GM23338 (cell line): Measurements from ENCODE around the gene IL1RL2. TPM values are rescaled to one million over a fixed set of nuclear protein-coding genes. Genes with fewer than 3 reads are reported as not detected.

Experiments
- ATAC-seq: fragments of 200-7000 bp; cut with Tn5 transposase; 3 replicates; pipeline ENCODE4 v1.9.1; 2020
- DNase-seq: peaks from one replicate; pipeline ENCODE4 v3.0.0-alpha.2; 2015; ENCODE audit warnings: low spot score
- H2AFZ ChIP-seq: fragments of 200-600 bp; sonication (generic); 2 replicates; pipeline ENCODE4 v1.8.0; 2016; ENCODE audit warnings: antibody characterized with exemption, mild to moderate bottlenecking, moderate library complexity
- H3F3A ChIP-seq: fragments of 200-600 bp; sonication (generic); replicated peaks from 2 replicates; pipeline ENCODE4 v1.8.0; 2017; ENCODE audit warnings: antibody characterized with exemption, mixed run types, low read depth
- H3K27ac ChIP-seq: fragments of 200-600 bp; sonication (generic); 2 replicates; pipeline ENCODE4 v1.6.1; 2016; ENCODE audit warnings: low read depth
- H3K27me3 ChIP-seq: fragments of 200-600 bp; sonication (generic); 2 replicates; pipeline ENCODE4 v1.8.0; 2016; ENCODE audit warnings: mild to moderate bottlenecking, mixed run types, moderate library complexity; ENCODE audit not compliant: insufficient read depth
- H3K36me3 ChIP-seq: fragments of 200-600 bp; sonication (generic); 2 replicates; pipeline ENCODE4 v1.8.0; 2016; ENCODE audit warnings: mild to moderate bottlenecking; ENCODE audit not compliant: insufficient read depth
- H3K4me1 ChIP-seq: fragments of 200-600 bp; sonication (generic); 2 replicates; pipeline ENCODE4 v1.8.0; 2016; ENCODE audit warnings: mild to moderate bottlenecking, moderate library complexity; ENCODE audit not compliant: insufficient read depth
- H3K4me2 ChIP-seq: fragments of 200-600 bp; sonication (generic); 2 replicates; pipeline ENCODE4 v1.7.1; 2017; ENCODE audit warnings: mixed run types
- H3K4me3 ChIP-seq: fragments of 200-600 bp; sonication (generic); 2 replicates; pipeline ENCODE4 v1.6.1; 2016; ENCODE audit warnings: mixed run types
- H3K79me2 ChIP-seq: fragments of 200-600 bp; sonication (generic); replicated peaks from 2 replicates; pipeline ENCODE4 v1.8.0; 2017; ENCODE audit warnings: mild to moderate bottlenecking; ENCODE audit not compliant: insufficient read depth
- H3K9me2 ChIP-seq: fragments of 200-600 bp; sonication (generic); 2 replicates; pipeline ENCODE4 v1.8.0; 2017; ENCODE audit not compliant: insufficient read depth
- H4K20me1 ChIP-seq: fragments of 200-600 bp; sonication (generic); replicated peaks from 2 replicates; pipeline ENCODE4 v1.8.0; 2017; ENCODE audit warnings: mild to moderate bottlenecking; ENCODE audit not compliant: insufficient read depth
- H3K27ac Mint-ChIP-seq: 2 replicates; pipeline ENCODE4 v1.8.0; 2020; ENCODE audit warnings: inconsistent platforms, mild to moderate bottlenecking, moderate library complexity, mixed read lengths
- H3K27me3 Mint-ChIP-seq: 3 replicates; pipeline ENCODE4 v1.8.0; 2022; ENCODE audit warnings: low read depth, mild to moderate bottlenecking, moderate library complexity, mixed read lengths, inconsistent platforms; ENCODE audit not compliant: insufficient read depth, poor library complexity
- H3K36me3 Mint-ChIP-seq: 3 replicates; pipeline ENCODE4 v1.8.0; 2021; ENCODE audit warnings: low read depth, mild to moderate bottlenecking, inconsistent platforms, moderate library complexity, mixed read lengths
- H3K4me1 Mint-ChIP-seq: 3 replicates; pipeline ENCODE4 v1.8.0; 2020; ENCODE audit warnings: mild to moderate bottlenecking, inconsistent platforms, mixed read lengths
- H3K4me3 Mint-ChIP-seq: 3 replicates; pipeline ENCODE4 v1.8.0; 2021; ENCODE audit warnings: moderate library complexity, mild to moderate bottlenecking, inconsistent platforms, mixed read lengths
- H3K9me3 Mint-ChIP-seq: 3 replicates; pipeline ENCODE4 v1.8.0; 2020; ENCODE audit warnings: moderate library complexity, mild to moderate bottlenecking, inconsistent platforms, mixed read lengths
- CREB1 ChIP-seq: fragments of 250-450 bp; sonication (Bioruptor Pico); IDR thresholded peaks from 2 replicates; pipeline ENCODE4 v1.5.0; 2020; ENCODE audit warnings: low read depth, mild to moderate bottlenecking, moderate library complexity
- EZH2phosphoT487 ChIP-seq: fragments of 200-600 bp; sonication (generic); IDR thresholded peaks from one replicate; pipeline ENCODE4 v1.8.1; 2018; ENCODE audit warnings: antibody characterized with exemption; ENCODE audit not compliant: unreplicated experiment
- NANOG ChIP-seq: IDR thresholded peaks from 2 replicates; pipeline ENCODE4 v1.6.1; 2016; ENCODE audit warnings: antibody characterized with exemption, borderline replicate concordance
- STAT1 ChIP-seq: IDR thresholded peaks from one replicate; pipeline ENCODE4 v1.6.1; 2016; ENCODE audit warnings: antibody characterized with exemption; ENCODE audit not compliant: unreplicated experiment
- ZNF114 ChIP-seq: fragments of 250-450 bp; sonication (Bioruptor Pico); IDR thresholded peaks from 2 replicates; pipeline ENCODE4 v1.5.0; 2020; ENCODE audit warnings: mild to moderate bottlenecking, moderate library complexity
- polyA plus RNA-seq: library from polyadenylated mRNA; unstranded; fragments of >200 nt; fragmentation: Nextera tagmentation; extraction: Ambion mirVana; gene quantifications from 2 replicates; pipeline ENCODE4 v1.2.1, GENCODE V29; 2016
- total RNA-seq: library from RNA; depleted of rRNA; stranded (reverse); fragments of >200 nt; shearing (Covaris generic); gene quantifications from 2 replicates; pipeline ENCODE4 v1.2.3, GENCODE V29; 2014
- TF ChIP-seq, protein P1 (sequence below): fragments of 250-450 bp; sonication (Bioruptor Pico); IDR thresholded peaks from 2 replicates; pipeline ENCODE4 v1.5.0; 2020; ENCODE audit warnings: mild to moderate bottlenecking, moderate library complexity
- TF ChIP-seq, protein P2 (sequence below): IDR thresholded peaks from 2 replicates; pipeline ENCODE4 v1.6.1; 2016; ENCODE audit warnings: antibody characterized with exemption
- TF ChIP-seq, protein P3 (sequence below), 2 experiments: fragments of 200-600 bp in 1 of 2; sonication (generic) in 1 of 2; conservative IDR thresholded peaks; 2 replicates each; pipeline versions ENCODE4 v1.5.1 to v1.6.1; 2016 to 2017; ENCODE audit warnings: antibody characterized with exemption in 2 of 2, low read depth in 2 of 2, mild to moderate bottlenecking in 2 of 2, moderate library complexity in 1 of 2

IL1RL2 gene
- total and polyA plus RNA-seq, 2 experiments from 2014 or later, result not detected

DNA sequence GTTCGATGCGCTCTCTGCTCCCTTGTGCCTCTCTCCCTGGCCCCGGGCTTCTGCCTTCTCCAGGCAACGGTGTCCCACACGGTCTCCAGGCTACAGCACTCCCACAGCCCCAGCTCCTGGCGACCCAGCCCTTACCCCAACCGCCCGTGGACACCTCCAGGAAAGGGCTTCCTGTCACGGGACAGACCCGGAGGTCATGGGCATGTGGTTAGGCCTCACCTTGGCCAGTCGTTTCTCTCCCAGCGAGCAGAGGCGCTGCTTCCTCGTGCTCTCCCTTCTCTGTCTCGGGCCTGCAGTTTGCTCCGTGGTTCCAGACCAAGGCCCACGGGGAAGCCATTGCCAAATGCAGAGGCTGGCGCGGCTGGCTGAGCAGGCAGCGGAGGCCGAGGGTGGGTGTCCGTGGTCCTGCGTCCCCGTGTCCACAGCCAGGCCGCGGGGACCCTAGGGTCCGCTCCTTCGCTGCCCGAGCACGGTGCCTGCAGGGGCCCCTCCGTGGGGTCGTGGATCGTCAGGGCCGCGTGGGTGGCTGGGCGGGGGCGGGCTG lies 63.5 kb downstream of the IL1RL2 start (continued):
- TF ChIP-seq, protein P1, sequence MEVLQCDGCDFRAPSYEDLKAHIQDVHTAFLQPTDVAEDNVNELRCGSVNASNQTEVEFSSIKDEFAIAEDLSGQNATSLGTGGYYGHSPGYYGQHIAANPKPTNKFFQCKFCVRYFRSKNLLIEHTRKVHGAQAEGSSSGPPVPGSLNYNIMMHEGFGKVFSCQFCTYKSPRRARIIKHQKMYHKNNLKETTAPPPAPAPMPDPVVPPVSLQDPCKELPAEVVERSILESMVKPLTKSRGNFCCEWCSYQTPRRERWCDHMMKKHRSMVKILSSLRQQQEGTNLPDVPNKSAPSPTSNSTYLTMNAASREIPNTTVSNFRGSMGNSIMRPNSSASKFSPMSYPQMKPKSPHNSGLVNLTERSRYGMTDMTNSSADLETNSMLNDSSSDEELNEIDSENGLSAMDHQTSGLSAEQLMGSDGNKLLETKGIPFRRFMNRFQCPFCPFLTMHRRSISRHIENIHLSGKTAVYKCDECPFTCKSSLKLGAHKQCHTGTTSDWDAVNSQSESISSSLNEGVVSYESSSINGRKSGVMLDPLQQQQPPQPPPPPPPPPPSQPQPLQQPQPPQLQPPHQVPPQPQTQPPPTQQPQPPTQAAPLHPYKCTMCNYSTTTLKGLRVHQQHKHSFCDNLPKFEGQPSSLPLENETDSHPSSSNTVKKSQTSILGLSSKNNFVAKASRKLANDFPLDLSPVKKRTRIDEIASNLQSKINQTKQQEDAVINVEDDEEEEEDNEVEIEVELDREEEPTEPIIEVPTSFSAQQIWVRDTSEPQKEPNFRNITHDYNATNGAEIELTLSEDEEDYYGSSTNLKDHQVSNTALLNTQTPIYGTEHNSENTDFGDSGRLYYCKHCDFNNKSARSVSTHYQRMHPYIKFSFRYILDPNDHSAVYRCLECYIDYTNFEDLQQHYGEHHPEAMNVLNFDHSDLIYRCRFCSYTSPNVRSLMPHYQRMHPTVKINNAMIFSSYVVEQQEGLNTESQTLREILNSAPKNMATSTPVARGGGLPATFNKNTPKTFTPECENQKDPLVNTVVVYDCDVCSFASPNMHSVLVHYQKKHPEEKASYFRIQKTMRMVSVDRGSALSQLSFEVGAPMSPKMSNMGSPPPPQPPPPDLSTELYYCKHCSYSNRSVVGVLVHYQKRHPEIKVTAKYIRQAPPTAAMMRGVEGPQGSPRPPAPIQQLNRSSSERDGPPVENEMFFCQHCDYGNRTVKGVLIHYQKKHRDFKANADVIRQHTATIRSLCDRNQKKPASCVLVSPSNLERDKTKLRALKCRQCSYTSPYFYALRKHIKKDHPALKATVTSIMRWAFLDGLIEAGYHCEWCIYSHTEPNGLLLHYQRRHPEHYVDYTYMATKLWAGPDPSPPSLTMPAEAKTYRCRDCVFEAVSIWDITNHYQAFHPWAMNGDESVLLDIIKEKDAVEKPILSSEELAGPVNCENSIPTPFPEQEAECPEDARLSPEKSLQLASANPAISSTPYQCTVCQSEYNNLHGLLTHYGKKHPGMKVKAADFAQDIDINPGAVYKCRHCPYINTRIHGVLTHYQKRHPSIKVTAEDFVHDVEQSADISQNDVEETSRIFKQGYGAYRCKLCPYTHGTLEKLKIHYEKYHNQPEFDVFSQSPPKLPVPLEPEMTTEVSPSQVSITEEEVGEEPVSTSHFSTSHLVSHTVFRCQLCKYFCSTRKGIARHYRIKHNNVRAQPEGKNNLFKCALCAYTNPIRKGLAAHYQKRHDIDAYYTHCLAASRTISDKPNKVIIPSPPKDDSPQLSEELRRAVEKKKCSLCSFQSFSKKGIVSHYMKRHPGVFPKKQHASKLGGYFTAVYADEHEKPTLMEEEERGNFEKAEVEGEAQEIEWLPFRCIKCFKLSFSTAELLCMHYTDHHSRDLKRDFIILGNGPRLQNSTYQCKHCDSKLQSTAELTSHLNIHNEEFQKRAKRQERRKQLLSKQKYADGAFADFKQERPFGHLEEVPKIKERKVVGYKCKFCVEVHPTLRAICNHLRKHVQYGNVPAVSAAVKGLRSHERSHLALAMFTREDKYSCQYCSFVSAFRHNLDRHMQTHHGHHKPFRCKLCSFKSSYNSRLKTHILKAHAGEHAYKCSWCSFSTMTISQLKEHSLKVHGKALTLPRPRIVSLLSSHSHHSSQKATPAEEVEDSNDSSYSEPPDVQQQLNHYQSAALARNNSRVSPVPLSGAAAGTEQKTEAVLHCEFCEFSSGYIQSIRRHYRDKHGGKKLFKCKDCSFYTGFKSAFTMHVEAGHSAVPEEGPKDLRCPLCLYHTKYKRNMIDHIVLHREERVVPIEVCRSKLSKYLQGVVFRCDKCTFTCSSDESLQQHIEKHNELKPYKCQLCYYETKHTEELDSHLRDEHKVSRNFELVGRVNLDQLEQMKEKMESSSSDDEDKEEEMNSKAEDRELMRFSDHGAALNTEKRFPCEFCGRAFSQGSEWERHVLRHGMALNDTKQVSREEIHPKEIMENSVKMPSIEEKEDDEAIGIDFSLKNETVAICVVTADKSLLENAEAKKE (CRISPR knock-in tag), result no peak
- TF ChIP-seq ZNF114, result no peak
- no peak for TF ChIP-seq NANOG
- no peak for TF ChIP-seq EZH2phosphoT487

DNA sequence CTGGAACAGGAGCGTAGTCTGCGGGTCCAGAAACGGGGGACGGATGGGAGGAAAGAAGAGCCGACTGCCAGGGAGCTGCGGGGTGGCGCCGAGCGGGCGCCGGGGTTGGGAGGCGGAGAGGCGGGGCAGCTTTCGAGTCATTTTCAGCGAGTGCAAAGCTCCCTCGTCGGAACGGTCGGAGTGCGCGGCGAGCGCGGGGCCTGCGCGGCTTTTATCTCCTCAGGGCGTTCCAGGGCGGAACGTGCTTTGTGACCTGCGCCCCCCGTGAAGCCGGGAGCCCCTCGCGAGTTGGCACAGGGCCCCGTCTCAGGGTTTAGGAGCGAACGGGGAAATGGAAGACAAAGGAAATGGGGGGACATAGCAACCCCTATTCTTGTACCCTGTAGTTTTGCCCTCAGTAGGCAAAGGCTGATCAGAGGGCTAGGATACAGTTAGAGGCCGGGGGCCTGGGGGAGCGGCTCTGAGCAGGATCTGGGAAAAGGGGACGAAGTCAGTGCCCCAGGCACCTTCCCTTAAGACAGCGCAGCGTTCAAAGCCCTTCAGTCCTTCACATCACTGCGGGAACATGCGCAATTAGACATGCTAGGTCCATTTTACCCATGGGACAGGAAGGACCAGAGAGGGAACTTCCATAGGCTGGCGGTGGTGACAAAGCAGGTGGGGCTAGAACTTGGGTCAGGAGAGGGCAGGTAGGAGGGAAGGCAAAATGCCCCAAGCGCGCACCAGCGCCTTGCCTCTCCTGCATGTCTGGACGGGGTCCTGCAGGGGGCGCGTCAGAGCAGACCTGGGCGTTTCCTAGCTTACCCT lies 64.4 kb downstream of the IL1RL2 start:
- H3K9me3 Mint-ChIP-seq, result no peaks in the 10 kb centered on the region
- H3K4me1 Mint-ChIP-seq, result peaks cover 2% of the 10 kb centered on the region; the same call in 2 of the 3 replicates
- Histone ChIP-seq H3K4me3 (peak overlapping the region; percentile 77), H3F3A (no peaks in the 10 kb centered on the region), H3K27ac (no peak overlapping the region), H3K4me2 (peak overlapping the region; percentile 97), H4K20me1 (no peaks in the 10 kb centered on the region), H3K4me1 (no peaks in the 10 kb centered on the region; the same call in 1 of the 2 replicates), H3K9me2 (no peaks in the 10 kb centered on the region; the same call in 1 of the 2 replicates), H3K36me3 (no peaks in the 10 kb centered on the region), H2AFZ (peak overlapping the region; percentile 100), H3K27me3 (peaks cover 39% of the 10 kb centered on the region), H3K79me2 (no peaks in the 10 kb centered on the region)
- H3K27ac Mint-ChIP-seq, result no peak overlapping the region
- H3K36me3 Mint-ChIP-seq, result no peaks in the 10 kb centered on the region
- peaks cover 20% of the 10 kb centered on the region for H3K27me3 Mint-ChIP-seq
- DNase-seq (peak; percentile 83), ATAC-seq (peak; percentile 88)
- TF ChIP-seq CREB1, result no peak
- TF ChIP-seq, protein P2, sequence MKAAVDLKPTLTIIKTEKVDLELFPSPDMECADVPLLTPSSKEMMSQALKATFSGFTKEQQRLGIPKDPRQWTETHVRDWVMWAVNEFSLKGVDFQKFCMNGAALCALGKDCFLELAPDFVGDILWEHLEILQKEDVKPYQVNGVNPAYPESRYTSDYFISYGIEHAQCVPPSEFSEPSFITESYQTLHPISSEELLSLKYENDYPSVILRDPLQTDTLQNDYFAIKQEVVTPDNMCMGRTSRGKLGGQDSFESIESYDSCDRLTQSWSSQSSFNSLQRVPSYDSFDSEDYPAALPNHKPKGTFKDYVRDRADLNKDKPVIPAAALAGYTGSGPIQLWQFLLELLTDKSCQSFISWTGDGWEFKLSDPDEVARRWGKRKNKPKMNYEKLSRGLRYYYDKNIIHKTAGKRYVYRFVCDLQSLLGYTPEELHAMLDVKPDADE, result no peak
- no peak for TF ChIP-seq STAT1
- TF ChIP-seq, protein P3, sequence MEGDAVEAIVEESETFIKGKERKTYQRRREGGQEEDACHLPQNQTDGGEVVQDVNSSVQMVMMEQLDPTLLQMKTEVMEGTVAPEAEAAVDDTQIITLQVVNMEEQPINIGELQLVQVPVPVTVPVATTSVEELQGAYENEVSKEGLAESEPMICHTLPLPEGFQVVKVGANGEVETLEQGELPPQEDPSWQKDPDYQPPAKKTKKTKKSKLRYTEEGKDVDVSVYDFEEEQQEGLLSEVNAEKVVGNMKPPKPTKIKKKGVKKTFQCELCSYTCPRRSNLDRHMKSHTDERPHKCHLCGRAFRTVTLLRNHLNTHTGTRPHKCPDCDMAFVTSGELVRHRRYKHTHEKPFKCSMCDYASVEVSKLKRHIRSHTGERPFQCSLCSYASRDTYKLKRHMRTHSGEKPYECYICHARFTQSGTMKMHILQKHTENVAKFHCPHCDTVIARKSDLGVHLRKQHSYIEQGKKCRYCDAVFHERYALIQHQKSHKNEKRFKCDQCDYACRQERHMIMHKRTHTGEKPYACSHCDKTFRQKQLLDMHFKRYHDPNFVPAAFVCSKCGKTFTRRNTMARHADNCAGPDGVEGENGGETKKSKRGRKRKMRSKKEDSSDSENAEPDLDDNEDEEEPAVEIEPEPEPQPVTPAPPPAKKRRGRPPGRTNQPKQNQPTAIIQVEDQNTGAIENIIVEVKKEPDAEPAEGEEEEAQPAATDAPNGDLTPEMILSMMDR (conservative IDR thresholded peaks at IDR 0.05; ENCODE audit: low read depth in 2 of 2), result peak; percentile 75 to 79
- peak overlapping the region; percentile 80 for H3K4me3 Mint-ChIP-seq
